OCI-LY7 (cell line): ENCODE results near the gene MET. TPM values are rescaled to one million over a fixed set of nuclear protein-coding genes. Genes with fewer than 3 reads are reported as not detected.

Source experiments
- BruUV-seq: library from RNA; stranded (reverse); fragments of 400-500 nt; replicated peaks from 2 replicates; lab custom pipeline; 2021; lab: Mats Ljungman, UMichigan
- CTCF ChIA-PET: fragments of 300-600 bp; sonication (Branson Sonifier 250); formaldehyde crosslinking; loops from one replicate; lab custom pipeline; 2022; ENCODE audit warnings: antibody characterized with exemption; ENCODE audit not compliant: unreplicated experiment; lab: Charles Lee
- POLR2A ChIA-PET: fragments of 300-600 bp; sonication (Branson Sonifier 250); formaldehyde crosslinking; loops from one replicate; lab custom pipeline; 2022; ENCODE audit warnings: antibody characterized with exemption; lab: Charles Lee
- DNase-seq: peaks from one replicate; pipeline ENCODE4 v3.0.0-alpha.2; 2015; ENCODE audit warnings: low spot score
- H2AFZ ChIP-seq: fragments of 200-600 bp; sonication (generic), shearing (Covaris generic); 2 replicates; pipeline ENCODE4 v1.6.1; 2014; ENCODE audit warnings: mild to moderate bottlenecking, antibody characterized with exemption, low read length, moderate library complexity
- H3K27ac ChIP-seq: fragments of 200-600 bp; sonication (generic); 2 replicates; pipeline ENCODE4 v1.5.1; 2014; ENCODE audit warnings: mixed run types, low read depth, mild to moderate bottlenecking, moderate library complexity, low read length, inconsistent platforms; ENCODE audit not compliant: poor library complexity, severe bottlenecking
- H3K36me3 ChIP-seq: fragments of 200-600 bp; sonication (generic); 2 replicates; pipeline ENCODE4 v1.6.1; 2014; ENCODE audit warnings: mild to moderate bottlenecking, antibody characterized with exemption, low read length, moderate library complexity, mixed read lengths; ENCODE audit not compliant: insufficient read depth
- H3K4me1 ChIP-seq: fragments of 200-600 bp; sonication (generic); 2 replicates; pipeline ENCODE4 v1.5.1; 2014; ENCODE audit warnings: mild to moderate bottlenecking, low read length; ENCODE audit not compliant: insufficient read depth, poor library complexity, severe bottlenecking
- H3K4me2 ChIP-seq: fragments of 200-600 bp; sonication (generic); 2 replicates; pipeline ENCODE4 v1.6.1; 2014; ENCODE audit warnings: mild to moderate bottlenecking, low read length
- H3K4me3 ChIP-seq: fragments of 200-600 bp; sonication (generic); 2 replicates; pipeline ENCODE4 v1.5.1; 2014; ENCODE audit warnings: mild to moderate bottlenecking, low read depth, low read length; ENCODE audit not compliant: poor library complexity, severe bottlenecking
- H3K79me2 ChIP-seq: fragments of 200-600 bp; sonication (generic); 2 replicates; pipeline ENCODE4 v1.6.1; 2016; ENCODE audit warnings: low read depth, mild to moderate bottlenecking, low read length, moderate library complexity, mixed read lengths; ENCODE audit not compliant: insufficient read depth
- H3K9me2 ChIP-seq: fragments of 200-600 bp; sonication (generic); 2 replicates; pipeline ENCODE4 v1.6.1; 2016; ENCODE audit warnings: mild to moderate bottlenecking, low read length, mixed read lengths; ENCODE audit not compliant: insufficient read depth
- H3K9me3 ChIP-seq: fragments of 200-600 bp; sonication (generic); 2 replicates; pipeline ENCODE4 v1.6.1; 2014; ENCODE audit warnings: mild to moderate bottlenecking, mixed run types, low read length, mixed read lengths
- H4K20me1 ChIP-seq: fragments of 200-600 bp; sonication (generic); 2 replicates; pipeline ENCODE4 v1.6.1; 2014; ENCODE audit warnings: mild to moderate bottlenecking, antibody characterized with exemption, low read length, moderate library complexity, mixed read lengths; ENCODE audit not compliant: insufficient read depth
- CTCF ChIP-seq: fragments of 200-600 bp; sonication (generic); conservative IDR thresholded peaks from 2 replicates; pipeline ENCODE4 v1.5.1; 2014; ENCODE audit warnings: mild to moderate bottlenecking, antibody characterized with exemption, low read length, moderate library complexity, mixed read lengths
- EZH2phosphoT487 ChIP-seq: fragments of 200-600 bp; sonication (generic); IDR thresholded peaks from 2 replicates; pipeline ENCODE4 v1.6.1; 2018; ENCODE audit warnings: low read depth, borderline replicate concordance, mild to moderate bottlenecking, mixed run types, antibody characterized with exemption, low read length, moderate library complexity, mixed read lengths
- intact Hi-C: fragments of 100-400 bp; cut with micrococcal nuclease; formaldehyde crosslinking; loops from one replicate; pipeline ENCODE4 v1.10.0; 2022; ENCODE audit not compliant: unreplicated experiment
- total RNA-seq, 2 experiments: library from RNA; depleted of rRNA in 1 of 2; stranded (reverse); fragments of >200 nt in 1 of 2; shearing (Covaris generic) in 1 of 2; gene quantifications; 2 replicates each; pipeline ENCODE4 v1.2.3, GENCODE V29; 2014 to 2022

MET gene
- total RNA-seq, 2 experiments from 2014 or later: not detected

GRCh38 chr7:116770941-116771340 is 98.9 kb downstream of the MET start:
- Histone ChIP-seq H3K4me1 (no peaks in the 10 kb centered on the region), H3K79me2 (no peaks in the 10 kb centered on the region), H3K4me2 (no peak overlapping the region), H3K36me3 (no peaks in the 10 kb centered on the region), H2AFZ (no peak overlapping the region), H3K9me2 (no peaks in the 10 kb centered on the region), H3K4me3 (no peak overlapping the region), H4K20me1 (no peaks in the 10 kb centered on the region), H3K27ac (no peak overlapping the region), H3K9me3 (no peaks in the 10 kb centered on the region)
- no peak for TF ChIP-seq CTCF
- no peak for TF ChIP-seq EZH2phosphoT487
- no peak for DNase-seq
- ChIA-PET CTCF (no interaction called here), POLR2A (no interaction called here)
- intact Hi-C loops: no loop called here
- BruUV-seq: no TSS peak

- Histone ChIP-seq H4K20me1 (no peaks in the 10 kb centered on the region), H3K9me2 (no peaks in the 10 kb centered on the region), H3K4me3 (no peak overlapping the region), H3K79me2 (no peaks in the 10 kb centered on the region), H3K4me1 (no peaks in the 10 kb centered on the region), H3K4me2 (no peak overlapping the region), H3K36me3 (no peaks in the 10 kb centered on the region), H3K27ac (no peak overlapping the region), H2AFZ (no peak overlapping the region), H3K9me3 (no peaks in the 10 kb centered on the region)
- POLR2A ChIA-PET: interaction anchor here (0.6 kb wide), 2 partner anchors 236 to 321 kb away, joined by 3 to 4 read pairs; no protein-coding TSS in a partner anchor
- CTCF ChIA-PET: no interaction called here
- DNase-seq: no peak
- BruUV-seq: no TSS peak
- intact Hi-C loops: no loop called here
- TF ChIP-seq EZH2phosphoT487 (no peak), CTCF (no peak)
Observed at GRCh38 chr7:116771640-116772039, 99.6 kb downstream of the MET start.

- Histone ChIP-seq H3K4me1 (no peaks in the 10 kb centered on the region), H3K4me3 (no peak overlapping the region), H3K9me2 (no peaks in the 10 kb centered on the region), H3K27ac (no peak overlapping the region), H4K20me1 (no peaks in the 10 kb centered on the region), H3K9me3 (no peaks in the 10 kb centered on the region), H2AFZ (no peak overlapping the region), H3K79me2 (no peaks in the 10 kb centered on the region), H3K36me3 (no peaks in the 10 kb centered on the region), H3K4me2 (no peak overlapping the region)
- no peak for TF ChIP-seq CTCF
- TF ChIP-seq EZH2phosphoT487: no peak
- intact Hi-C loops: no loop called here
- DNase-seq: no peak
- ChIA-PET CTCF (no interaction called here), POLR2A (interaction anchor here (0.5 to 1.2 kb wide), 4 partner anchors 10 to 320 kb away, joined by 3 to 5 read pairs (median 4); no protein-coding TSS in a partner anchor)
- BruUV-seq: no TSS peak
Observed at GRCh38 chr7:116772423-116772863, 100.4 kb downstream of the MET start.
